HepG2 (cell line): ENCODE measurements around the gene GGA2. TPM values are rescaled to one million over a fixed set of nuclear protein-coding genes. Genes with fewer than 3 reads are reported as not detected.

Source experiments
- ATAC-seq: fragments of 200-7000 bp; cut with Tn5 transposase; 3 replicates; pipeline ENCODE4 v1.9.1; 2020; ENCODE audit warnings: mild to moderate bottlenecking, moderate library complexity
- BruUV-seq: library from RNA; stranded (reverse); fragments of 400-500 nt; replicated peaks from 2 replicates; lab custom pipeline; 2021; lab: Mats Ljungman, UMichigan
- CTCF ChIA-PET: fragments of 300-600 bp; formaldehyde crosslinking; extraction: SDS; loops from one replicate; lab custom pipeline; 2021; ENCODE audit warnings: low total read pairs, inconsistent platforms, low intra/inter-chr PET ratio; lab: Yijun Ruan, JAX
- POLR2A ChIA-PET: fragments of 350-600 bp; sonication (Branson Sonifier 250); formaldehyde crosslinking; loops from one replicate; lab custom pipeline; 2020; ENCODE audit warnings: antibody characterized with exemption, inconsistent platforms; lab: Yijun Ruan, JAX
- DNase-seq: peaks from one replicate; pipeline ENCODE4 v3.0.0-alpha.2; 2015; ENCODE audit warnings: low spot score
- FAIRE-seq: peaks from 3 replicates; lab custom pipeline; 2011; peaks lifted over from hg19 to GRCh38; lab: Jason Lieb, UNC
- H2AFZ ChIP-seq: one replicate; pipeline ENCODE4 v1.6.1; 2011; ENCODE audit warnings: low read length, inconsistent platforms
- H3K27ac ChIP-seq: fragments of 300-600 bp; 3 replicates; pipeline ENCODE4 v1.8.0; 2011; ENCODE audit warnings: mixed run types, mild to moderate bottlenecking, mixed read lengths, low read length, inconsistent platforms; ENCODE audit not compliant: insufficient read depth; ENCODE audit errors: extremely low read length
- H3K27me3 ChIP-seq, 2 experiments: fragments of 200-600 bp in 1 of 2; 2 replicates in 1 of 2; 3 replicates in 1 of 2; pipeline versions ENCODE4 v1.6.0 to v1.8.0; 2011; ENCODE audit warnings: low read length in 2 of 2, mild to moderate bottlenecking in 2 of 2, moderate library complexity in 2 of 2, inconsistent platforms in 1 of 2; ENCODE audit not compliant: insufficient read depth in 2 of 2, control insufficient read depth in 1 of 2
- H3K36me3 ChIP-seq, 2 experiments: fragments of 200-600 bp in 1 of 2; replicated peaks in 1 of 2; 2 replicates in 1 of 2; 3 replicates in 1 of 2; pipeline versions ENCODE4 v1.5.1 to v1.8.0; 2011; ENCODE audit warnings: low read length in 2 of 2, inconsistent platforms in 1 of 2; ENCODE audit not compliant: insufficient read depth in 2 of 2, control insufficient read depth in 1 of 2
- H3K4me1 ChIP-seq: 2 replicates; pipeline ENCODE4 v1.5.1; 2012; ENCODE audit warnings: low read length, inconsistent platforms; ENCODE audit not compliant: insufficient read depth
- H3K4me2 ChIP-seq: 2 replicates; pipeline ENCODE4 v1.6.0; 2011; ENCODE audit warnings: low read depth, low read length, inconsistent platforms
- H3K4me3 ChIP-seq, 3 experiments: fragments of 200-600 bp in 1 of 3; sonication (generic), shearing (Covaris generic) in 1 of 3; replicated peaks in 1 of 3; 2 replicates each; pipeline ENCODE4 v1.5.1; 2011 to 2016; ENCODE audit warnings: low read length in 3 of 3, inconsistent platforms in 2 of 3, low read depth in 2 of 3, mild to moderate bottlenecking in 2 of 3, control low read depth in 1 of 3, mixed read lengths in 1 of 3; ENCODE audit not compliant: insufficient read depth in 1 of 3
- H3K79me2 ChIP-seq: one replicate; pipeline ENCODE4 v1.6.1; 2011; ENCODE audit warnings: low read length, inconsistent platforms; ENCODE audit not compliant: insufficient read depth
- H3K9ac ChIP-seq: 2 replicates; pipeline ENCODE4 v1.6.0; 2011; ENCODE audit warnings: mild to moderate bottlenecking, low read depth, low read length, inconsistent platforms; ENCODE audit not compliant: insufficient read depth
- H3K9me3 ChIP-seq: 2 replicates; pipeline ENCODE4 v1.5.1; 2012; ENCODE audit warnings: mild to moderate bottlenecking, low read length
- H4K20me1 ChIP-seq: 2 replicates; pipeline ENCODE4 v1.6.0; 2011; ENCODE audit warnings: inconsistent platforms, mild to moderate bottlenecking, low read length, moderate library complexity; ENCODE audit not compliant: insufficient read depth
- PCBP1 ChIP-seq: fragments of 200-400 bp; formaldehyde crosslinking; IDR thresholded peaks from 2 replicates; pipeline ENCODE4 v1.6.1; 2017; ENCODE audit warnings: mild to moderate bottlenecking, low read depth, low read length, borderline replicate concordance
- SATB2 ChIP-seq: sonication (generic); formaldehyde crosslinking; IDR thresholded peaks from 2 replicates; pipeline ENCODE4 v1.5.0; 2020; ENCODE audit warnings: missing genetic modification reagents
- TCF7 ChIP-seq: sonication (generic); IDR thresholded peaks from 2 replicates; pipeline ENCODE4 v1.6.1; 2016; ENCODE audit warnings: antibody characterized with exemption, low read depth
- THAP11 ChIP-seq: IDR thresholded peaks from 2 replicates; pipeline ENCODE4 v1.6.1; 2016; ENCODE audit warnings: missing biosample characterization, missing genetic modification reagents
- TOPORS ChIP-seq: sonication (generic); formaldehyde crosslinking; IDR thresholded peaks from 2 replicates; pipeline ENCODE4 v1.8.0; 2023; ENCODE audit warnings: mild to moderate bottlenecking, missing genetic modification reagents
- ZBTB7B ChIP-seq: sonication (generic); formaldehyde crosslinking; IDR thresholded peaks from 2 replicates; pipeline ENCODE4 v1.4.0; 2020; ENCODE audit warnings: missing genetic modification reagents
- ZNF556 ChIP-seq: sonication (generic); formaldehyde crosslinking; IDR thresholded peaks from 2 replicates; pipeline ENCODE4 v1.4.0; 2020; ENCODE audit warnings: mild to moderate bottlenecking, missing genetic modification reagents, borderline replicate concordance
- WGBS: methylation state at CpG from one replicate; pipeline ENCODE4 v1.1.6; 2017; ENCODE audit warnings: low lambda C conversion rate; 5-methylcytosine and 5-hydroxymethylcytosine counted together
- in situ Hi-C: cut with HindIII; loops from 2 replicates; pipeline ENCODE4 v1.10.0; 2017; ENCODE audit warnings: low pct_unique_long_range_greater_than_20kb; ENCODE audit not compliant: extremely low pct_ligation_motif_present
- intact Hi-C: fragments of 100-400 bp; cut with micrococcal nuclease; formaldehyde crosslinking; loops from one replicate; pipeline ENCODE4 v1.10.0; 2022; ENCODE audit not compliant: unreplicated experiment
- polyA plus RNA-seq, 8 experiments: library from polyadenylated mRNA; depleted of rRNA in 3 of 8; stranded (reverse) in 7 of 8; unstranded in 1 of 8; fragments of >200 nt; fragmentation: Illumina TruSeq in 4 of 8; extraction: Trizol in 4 of 8; gene quantifications; 2 replicates each; pipeline versions ENCODE4 v1.2.1 to v1.2.3, GENCODE V29; 2011 to 2016; ENCODE audit warnings: low read depth in 4 of 8, missing spikeins in 1 of 8, mixed read lengths in 1 of 8; ENCODE audit not compliant: insufficient read depth in 1 of 8
- total RNA-seq, 5 experiments: library from RNA; depleted of rRNA; stranded (reverse); fragments of >200 nt; fragmentation: Illumina TruSeq; extraction: Trizol; gene quantifications; 2 replicates each; pipeline ENCODE4 v1.2.3, GENCODE V29; 2016; ENCODE audit warnings: low read depth in 1 of 5
- TF ChIP-seq, protein P1 (sequence below): sonication (generic); formaldehyde crosslinking; IDR thresholded peaks from 2 replicates; pipeline ENCODE4 v1.5.0; 2020; ENCODE audit warnings: missing genetic modification reagents
- TF ChIP-seq, protein P2 (sequence below): sonication (generic); formaldehyde crosslinking; IDR thresholded peaks from 2 replicates; pipeline ENCODE4 v1.4.0; 2020; ENCODE audit warnings: missing genetic modification reagents, borderline replicate concordance
- TF ChIP-seq, protein P3 (sequence below): sonication (generic); formaldehyde crosslinking; IDR thresholded peaks from 2 replicates; pipeline ENCODE4 v1.5.1; 2020; ENCODE audit warnings: mild to moderate bottlenecking, missing genetic modification reagents

Gene GGA2
- total and polyA plus RNA-seq, 2 of the 13 experiments (the other 11 are each of a cell fraction or from before 2014, with no cell fraction given): 51.5 to 69.8 TPM

DNA sequence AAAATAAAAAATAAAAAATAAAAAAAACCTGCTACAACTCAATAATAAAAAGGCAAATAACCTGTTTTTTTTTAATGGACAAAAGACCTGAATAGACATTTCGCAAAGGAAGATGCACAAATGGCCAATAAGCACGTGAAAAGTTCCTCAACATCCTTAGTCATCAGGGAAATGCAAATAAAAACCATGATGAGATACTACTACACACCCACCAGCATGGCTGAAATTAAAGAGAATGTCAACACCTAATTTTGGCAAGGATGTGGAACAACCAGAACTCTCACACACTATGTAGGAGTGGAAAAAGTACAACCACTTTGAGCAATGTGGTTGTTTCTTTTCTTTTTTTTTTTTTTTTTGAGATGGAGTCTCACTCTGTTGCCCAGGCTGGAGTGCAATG lies 81.9 kb downstream of the GGA2 start (continued):
- TF ChIP-seq, protein P1, sequence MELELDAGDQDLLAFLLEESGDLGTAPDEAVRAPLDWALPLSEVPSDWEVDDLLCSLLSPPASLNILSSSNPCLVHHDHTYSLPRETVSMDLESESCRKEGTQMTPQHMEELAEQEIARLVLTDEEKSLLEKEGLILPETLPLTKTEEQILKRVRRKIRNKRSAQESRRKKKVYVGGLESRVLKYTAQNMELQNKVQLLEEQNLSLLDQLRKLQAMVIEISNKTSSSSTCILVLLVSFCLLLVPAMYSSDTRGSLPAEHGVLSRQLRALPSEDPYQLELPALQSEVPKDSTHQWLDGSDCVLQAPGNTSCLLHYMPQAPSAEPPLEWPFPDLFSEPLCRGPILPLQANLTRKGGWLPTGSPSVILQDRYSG (CRISPR knock-in tag): no peak
- no peak for TF ChIP-seq SATB2 (CRISPR knock-in tag)

DNA sequence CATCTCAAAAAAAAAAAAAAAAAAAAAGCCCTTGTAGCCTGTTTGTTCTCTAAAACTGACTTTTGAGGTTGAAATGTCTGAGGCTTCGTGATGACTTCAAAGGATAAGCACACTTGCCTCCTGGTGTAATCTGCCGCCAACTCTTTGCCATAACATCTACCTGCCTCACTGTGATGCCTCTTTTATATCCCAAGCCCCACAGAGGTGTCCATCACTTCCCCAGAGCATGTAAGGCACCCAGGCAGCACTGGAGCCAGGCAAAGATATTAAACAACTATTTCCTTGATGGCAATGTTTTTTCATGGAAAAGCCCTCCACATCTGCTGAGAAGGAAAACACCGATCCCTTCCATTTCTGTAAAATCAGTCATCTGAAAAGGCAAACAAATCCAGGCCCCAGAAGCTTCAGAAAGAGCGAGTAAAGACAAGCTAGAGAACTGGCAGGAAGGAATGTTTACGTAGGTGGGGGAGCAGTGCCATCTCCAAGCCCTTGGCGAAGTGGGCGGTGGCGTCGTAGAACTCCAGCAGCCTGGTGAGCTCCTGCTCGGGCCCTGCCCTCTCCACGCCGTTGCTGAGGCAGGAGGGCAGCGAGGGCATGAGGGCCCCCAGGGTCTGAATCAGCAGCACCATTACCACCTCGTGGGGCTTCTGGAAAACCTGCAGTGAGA lies 85.9 kb downstream of the GGA2 start:
- in situ Hi-C loops: no loop called here
- Histone ChIP-seq H4K20me1 (no peaks in the 10 kb centered on the region), H3K4me1 (no peaks in the 10 kb centered on the region), H3K79me2 (no peaks in the 10 kb centered on the region), H3K9me3 (no peaks in the 10 kb centered on the region), H2AFZ (no peak overlapping the region), H3K4me2 (no peak overlapping the region), H3K9ac (no peak overlapping the region), H3K36me3 (peaks cover 3 to 24% of the 10 kb centered on the region in 2 experiments; a peak in 2 of 5 replicates), H3K27me3 (no peaks in the 10 kb centered on the region), H3K4me3 (no peak overlapping the region), H3K27ac (no peak overlapping the region)
- FAIRE-seq (no peak), ATAC-seq (no peak), DNase-seq (no peak)
- ChIA-PET POLR2A (no interaction called here), CTCF (no interaction called here)
- intact Hi-C loops: no loop called here
- 97% methylated on average over 14 of the region's 14 CpGs for WGBS
- BruUV-seq: no TSS peak
- no peak for TF ChIP-seq TOPORS (CRISPR knock-in tag)
- TF ChIP-seq THAP11 (CRISPR knock-in tag): no peak
- no peak for TF ChIP-seq TCF7
- TF ChIP-seq, protein P2, sequence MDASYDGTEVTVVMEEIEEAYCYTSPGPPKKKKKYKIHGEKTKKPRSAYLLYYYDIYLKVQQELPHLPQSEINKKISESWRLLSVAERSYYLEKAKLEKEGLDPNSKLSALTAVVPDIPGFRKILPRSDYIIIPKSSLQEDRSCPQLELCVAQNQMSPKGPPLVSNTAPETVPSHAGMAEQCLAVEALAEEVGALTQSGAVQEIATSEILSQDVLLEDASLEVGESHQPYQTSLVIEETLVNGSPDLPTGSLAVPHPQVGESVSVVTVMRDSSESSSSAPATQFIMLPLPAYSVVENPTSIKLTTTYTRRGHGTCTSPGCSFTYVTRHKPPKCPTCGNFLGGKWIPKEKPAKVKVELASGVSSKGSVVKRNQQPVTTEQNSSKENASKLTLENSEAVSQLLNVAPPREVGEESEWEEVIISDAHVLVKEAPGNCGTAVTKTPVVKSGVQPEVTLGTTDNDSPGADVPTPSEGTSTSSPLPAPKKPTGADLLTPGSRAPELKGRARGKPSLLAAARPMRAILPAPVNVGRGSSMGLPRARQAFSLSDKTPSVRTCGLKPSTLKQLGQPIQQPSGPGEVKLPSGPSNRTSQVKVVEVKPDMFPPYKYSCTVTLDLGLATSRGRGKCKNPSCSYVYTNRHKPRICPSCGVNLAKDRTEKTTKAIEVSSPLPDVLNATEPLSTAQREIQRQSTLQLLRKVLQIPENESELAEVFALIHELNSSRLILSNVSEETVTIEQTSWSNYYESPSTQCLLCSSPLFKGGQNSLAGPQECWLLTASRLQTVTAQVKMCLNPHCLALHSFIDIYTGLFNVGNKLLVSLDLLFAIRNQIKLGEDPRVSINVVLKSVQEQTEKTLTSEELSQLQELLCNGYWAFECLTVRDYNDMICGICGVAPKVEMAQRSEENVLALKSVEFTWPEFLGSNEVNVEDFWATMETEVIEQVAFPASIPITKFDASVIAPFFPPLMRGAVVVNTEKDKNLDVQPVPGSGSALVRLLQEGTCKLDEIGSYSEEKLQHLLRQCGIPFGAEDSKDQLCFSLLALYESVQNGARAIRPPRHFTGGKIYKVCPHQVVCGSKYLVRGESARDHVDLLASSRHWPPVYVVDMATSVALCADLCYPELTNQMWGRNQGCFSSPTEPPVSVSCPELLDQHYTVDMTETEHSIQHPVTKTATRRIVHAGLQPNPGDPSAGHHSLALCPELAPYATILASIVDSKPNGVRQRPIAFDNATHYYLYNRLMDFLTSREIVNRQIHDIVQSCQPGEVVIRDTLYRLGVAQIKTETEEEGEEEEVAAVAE (CRISPR knock-in tag): no peak
- TF ChIP-seq, protein P3, sequence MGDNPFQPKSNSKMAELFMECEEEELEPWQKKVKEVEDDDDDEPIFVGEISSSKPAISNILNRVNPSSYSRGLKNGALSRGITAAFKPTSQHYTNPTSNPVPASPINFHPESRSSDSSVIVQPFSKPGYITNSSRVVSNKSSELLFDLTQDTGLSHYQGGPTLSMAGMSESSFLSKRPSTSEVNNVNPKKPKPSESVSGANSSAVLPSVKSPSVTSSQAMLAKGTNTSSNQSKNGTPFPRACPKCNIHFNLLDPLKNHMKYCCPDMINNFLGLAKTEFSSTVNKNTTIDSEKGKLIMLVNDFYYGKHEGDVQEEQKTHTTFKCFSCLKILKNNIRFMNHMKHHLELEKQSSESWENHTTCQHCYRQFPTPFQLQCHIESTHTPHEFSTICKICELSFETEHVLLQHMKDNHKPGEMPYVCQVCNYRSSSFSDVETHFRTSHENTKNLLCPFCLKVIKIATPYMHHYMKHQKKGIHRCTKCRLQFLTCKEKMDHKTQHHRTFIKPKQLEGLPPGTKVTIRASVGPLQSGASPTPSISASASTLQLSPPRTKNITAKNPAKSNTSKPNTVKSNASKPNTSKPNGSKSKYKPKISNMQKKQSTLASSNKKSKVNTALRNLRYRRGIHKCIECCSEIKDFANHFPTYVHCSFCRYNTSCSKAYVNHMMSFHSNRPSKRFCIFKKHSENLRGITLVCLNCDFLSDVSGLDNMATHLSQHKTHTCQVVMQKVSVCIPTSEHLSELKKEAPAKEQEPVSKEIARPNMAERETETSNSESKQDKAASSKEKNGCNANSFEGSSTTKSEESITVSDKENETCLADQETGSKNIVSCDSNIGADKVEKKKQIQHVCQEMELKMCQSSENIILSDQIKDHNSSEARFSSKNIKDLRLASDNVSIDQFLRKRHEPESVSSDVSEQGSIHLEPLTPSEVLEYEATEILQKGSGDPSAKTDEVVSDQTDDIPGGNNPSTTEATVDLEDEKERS (CRISPR knock-in tag): no peak
- no peak for TF ChIP-seq ZNF556 (CRISPR knock-in tag)
- no peak for TF ChIP-seq ZBTB7B (CRISPR knock-in tag)
- no peak for TF ChIP-seq PCBP1
